Stimulated activated CD4-positive, alpha-beta T cell treated with anti-CD3 and anti-CD28 coated beads, Interleukin-2, amount 100 ng/mL, for 4 hours (primary cell): ENCODE measurements around the gene PRKCA.

ENCODE experiments used
- DNase-seq: peaks from one replicate; pipeline ENCODE4 v3.0.0-alpha.2; 2020; ENCODE audit warnings: low read depth

PRKCA gene

DNA sequence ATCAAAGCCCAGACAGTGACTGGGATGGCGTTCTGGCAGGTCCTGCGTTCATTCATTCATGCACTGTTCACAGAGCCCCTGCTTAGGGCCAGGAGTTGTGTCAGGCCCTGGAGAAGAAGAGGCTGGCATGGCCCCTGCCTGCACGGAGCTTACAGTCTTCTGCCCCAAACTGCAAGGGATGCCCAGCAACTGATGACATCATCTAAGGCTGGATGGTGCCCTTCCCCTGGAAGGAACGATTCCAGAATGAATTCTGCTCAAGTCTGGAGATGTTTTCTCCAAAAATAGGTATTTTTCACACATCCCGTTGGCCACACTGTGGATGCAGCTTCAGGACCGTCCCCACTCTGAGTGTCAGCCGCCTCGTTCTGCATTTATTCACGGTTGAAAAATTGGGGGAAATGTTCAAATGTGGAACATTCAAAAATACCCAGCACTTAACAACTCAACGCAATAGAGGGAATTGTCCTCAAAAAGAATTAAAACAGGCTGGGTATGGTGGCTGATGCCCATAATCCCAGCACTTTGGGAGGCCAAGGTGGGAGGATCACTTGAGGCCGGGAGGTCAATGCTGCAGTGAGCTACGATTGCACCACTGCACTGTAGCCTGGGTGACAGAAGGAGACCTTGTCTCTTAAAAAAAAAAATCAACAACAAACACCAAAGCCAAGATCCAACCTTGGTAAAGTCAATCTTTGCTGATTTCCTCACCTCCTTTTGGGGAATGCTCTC is 508.7 kb downstream of the PRKCA start:
- no peak for DNase-seq

DNA sequence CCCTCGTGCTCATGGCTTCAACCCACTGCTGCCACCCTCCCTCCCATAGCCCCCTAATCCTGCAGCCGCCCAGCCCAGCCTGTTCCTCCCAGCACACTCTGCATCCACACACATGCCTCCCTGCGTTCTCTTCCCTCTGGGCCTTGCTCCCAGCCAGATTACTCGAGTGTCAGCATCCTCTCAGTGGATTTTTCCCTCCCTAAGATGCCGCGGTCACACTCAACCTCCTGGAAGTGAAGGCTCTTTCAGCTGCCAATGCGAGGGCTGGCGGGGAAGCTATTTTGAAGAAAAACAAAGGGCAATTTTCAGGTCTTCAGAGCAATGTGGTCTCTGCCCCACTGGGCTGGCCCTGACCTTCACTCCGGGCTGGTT is 509.3 kb downstream of the PRKCA start:
- no peak for DNase-seq

GRCh38 chr17:66812571-66812970 is 510.2 kb downstream of the PRKCA start:
- no peak for DNase-seq

DNA sequence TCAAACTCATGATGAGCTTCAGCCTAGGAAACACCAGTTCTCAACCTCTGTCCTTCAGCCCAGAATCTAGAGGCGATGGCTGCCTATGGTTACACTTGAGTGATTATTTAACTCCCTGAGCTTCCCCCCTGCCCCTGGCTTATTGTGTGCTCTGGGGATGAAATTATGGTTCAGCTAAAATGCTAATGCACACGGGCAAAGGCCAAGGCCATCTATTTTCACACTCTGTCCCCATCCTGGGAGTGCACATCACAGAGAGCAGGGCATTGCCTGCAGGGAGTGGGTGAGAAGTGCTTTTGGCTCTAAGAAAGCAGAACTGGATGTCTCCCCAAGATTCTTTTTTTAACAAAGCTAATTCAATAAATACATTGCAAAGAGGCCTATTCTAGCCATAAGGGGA is 510.9 kb downstream of the PRKCA start:
- no peak for DNase-seq

GRCh38 chr17:66814026-66814425 is 511.6 kb downstream of the PRKCA start:
- no peak for DNase-seq

- DNase-seq: no peak
Measured at GRCh38 chr17:66814570-66814969, 512.2 kb downstream of the PRKCA start.

- DNase-seq: no peak
Measured at GRCh38 chr17:66817750-66818149, 515.3 kb downstream of the PRKCA start.

GRCh38 chr17:66819466-66819865 is 517.1 kb downstream of the PRKCA start:
- DNase-seq: no peak

DNA sequence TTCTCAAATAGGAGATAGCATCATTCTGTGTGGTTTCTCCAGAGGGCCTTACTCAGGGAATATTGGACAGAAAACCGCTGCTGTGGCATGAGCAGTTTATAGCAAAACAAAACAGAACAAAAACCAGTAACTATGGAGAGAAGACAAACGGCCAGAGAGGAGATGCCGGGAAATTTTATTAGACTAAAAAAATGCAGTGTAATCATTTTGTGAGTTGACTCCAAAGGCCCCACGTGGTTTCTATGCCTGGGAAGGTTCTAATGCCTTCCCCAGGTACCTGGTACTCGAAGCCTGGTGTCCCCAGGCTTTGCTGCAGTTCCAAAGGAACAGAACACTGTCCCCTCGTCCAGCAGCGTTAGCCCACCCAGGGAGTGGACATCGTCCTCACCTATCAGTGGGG is 519.6 kb downstream of the PRKCA start:
- DNase-seq: no peak

- DNase-seq: no peak
Measured at GRCh38 chr17:66826856-66827255, 524.4 kb downstream of the PRKCA start.

DNA sequence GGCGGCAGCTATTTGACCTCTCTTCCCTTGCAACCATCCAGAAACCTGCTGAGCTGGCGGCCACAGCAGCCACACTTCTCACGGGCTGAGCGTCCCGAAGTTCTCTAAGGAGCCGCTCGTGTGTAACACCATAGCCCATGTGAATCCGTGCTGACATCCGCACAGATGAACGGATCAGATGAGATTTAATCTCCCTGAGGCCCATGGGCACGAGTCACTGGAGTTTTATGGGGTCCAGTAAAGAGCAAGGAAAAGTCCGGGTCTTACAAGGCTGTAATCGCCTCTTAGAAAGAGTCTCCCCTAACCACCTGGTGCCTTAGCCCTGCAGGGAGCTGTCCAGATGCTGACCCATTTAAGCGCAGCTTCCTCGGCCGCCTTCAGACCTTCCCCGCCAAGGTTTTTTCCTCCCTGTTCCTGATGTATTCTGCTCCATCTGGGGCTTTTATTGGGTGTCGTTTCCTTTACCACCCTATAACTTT is 527.0 kb downstream of the PRKCA start:
- no peak for DNase-seq

DNA sequence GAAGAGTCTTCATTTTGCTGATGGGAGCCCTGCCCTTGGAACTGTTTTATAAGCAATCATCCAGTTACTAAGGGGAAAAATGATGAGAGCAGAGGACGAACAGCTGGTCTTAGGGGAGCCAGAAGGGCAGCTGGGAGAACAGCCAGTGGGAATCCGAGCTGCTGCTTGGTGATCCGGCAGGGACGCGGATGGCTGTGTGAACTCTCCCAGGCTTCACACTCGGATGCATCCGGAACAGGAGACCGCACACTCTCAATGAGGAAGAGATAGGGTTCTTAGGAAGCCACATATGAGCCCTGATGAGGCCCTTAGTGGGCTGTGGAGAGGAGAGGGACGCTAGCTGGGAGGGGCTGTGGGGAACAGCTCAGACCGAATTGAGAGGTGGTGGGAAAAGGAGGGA is 527.5 kb downstream of the PRKCA start:
- no peak for DNase-seq

GRCh38 chr17:66830451-66830850 is 528.0 kb downstream of the PRKCA start:
- DNase-seq: no peak

GRCh38 chr17:66831383-66832210 is 529.2 kb downstream of the PRKCA start:
- DNase-seq: no peak

DNA sequence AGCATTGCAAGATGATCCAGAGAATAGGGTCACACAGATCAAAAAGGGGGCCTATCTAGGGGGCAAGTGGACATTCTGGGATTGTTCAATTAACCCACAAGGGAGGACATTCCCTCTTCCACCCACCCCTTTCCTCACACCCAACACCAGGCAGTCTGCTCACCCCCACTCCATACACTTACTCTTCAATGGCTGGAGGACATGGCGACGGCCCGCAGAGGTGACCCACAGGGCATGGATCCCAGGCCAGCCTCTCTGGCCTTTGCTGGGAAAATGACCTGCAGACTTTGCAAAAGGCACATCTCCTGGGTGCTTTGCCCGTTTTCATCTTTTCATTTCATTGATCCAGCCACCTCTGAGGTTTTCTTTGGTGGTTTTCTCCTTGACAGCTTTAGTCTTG is 530.8 kb downstream of the PRKCA start:
- DNase-seq: no peak

DNA sequence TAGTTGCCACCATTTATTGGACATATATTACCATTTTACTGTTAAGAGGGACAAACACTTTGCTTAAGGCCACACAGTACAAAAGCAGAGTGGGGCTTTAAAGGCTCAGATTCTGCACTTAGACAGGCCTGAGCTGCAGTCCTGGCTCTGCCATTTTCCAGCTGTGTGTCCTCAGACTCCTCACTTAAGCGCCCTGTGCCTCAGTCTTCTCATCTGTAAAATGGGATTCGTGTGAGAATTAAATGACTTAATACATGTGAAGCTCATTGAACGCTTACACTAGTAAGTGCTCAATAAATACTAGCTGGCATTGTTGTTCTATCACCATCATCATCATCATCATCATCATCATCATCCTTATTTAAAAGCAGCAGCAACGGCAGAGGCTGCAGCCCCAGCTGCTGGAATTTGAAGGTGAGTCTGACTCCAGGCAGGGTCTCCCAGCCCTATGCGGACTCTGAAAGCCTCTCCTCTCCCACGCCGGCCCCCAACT is 532.1 kb downstream of the PRKCA start:
- no peak for DNase-seq

GRCh38 chr17:66834919-66835454 is 532.6 kb downstream of the PRKCA start, which contains the start of gene CACNG5:
Gene CACNG5, plus strand, starts transcription at chr17:66835117. Its CDS starts 42,216 bp downstream, at chr17:66877333.
- DNase-seq: no peak

- DNase-seq: no peak
Measured at GRCh38 chr17:66835476-66835875, 533.1 kb downstream of the PRKCA start.

DNA sequence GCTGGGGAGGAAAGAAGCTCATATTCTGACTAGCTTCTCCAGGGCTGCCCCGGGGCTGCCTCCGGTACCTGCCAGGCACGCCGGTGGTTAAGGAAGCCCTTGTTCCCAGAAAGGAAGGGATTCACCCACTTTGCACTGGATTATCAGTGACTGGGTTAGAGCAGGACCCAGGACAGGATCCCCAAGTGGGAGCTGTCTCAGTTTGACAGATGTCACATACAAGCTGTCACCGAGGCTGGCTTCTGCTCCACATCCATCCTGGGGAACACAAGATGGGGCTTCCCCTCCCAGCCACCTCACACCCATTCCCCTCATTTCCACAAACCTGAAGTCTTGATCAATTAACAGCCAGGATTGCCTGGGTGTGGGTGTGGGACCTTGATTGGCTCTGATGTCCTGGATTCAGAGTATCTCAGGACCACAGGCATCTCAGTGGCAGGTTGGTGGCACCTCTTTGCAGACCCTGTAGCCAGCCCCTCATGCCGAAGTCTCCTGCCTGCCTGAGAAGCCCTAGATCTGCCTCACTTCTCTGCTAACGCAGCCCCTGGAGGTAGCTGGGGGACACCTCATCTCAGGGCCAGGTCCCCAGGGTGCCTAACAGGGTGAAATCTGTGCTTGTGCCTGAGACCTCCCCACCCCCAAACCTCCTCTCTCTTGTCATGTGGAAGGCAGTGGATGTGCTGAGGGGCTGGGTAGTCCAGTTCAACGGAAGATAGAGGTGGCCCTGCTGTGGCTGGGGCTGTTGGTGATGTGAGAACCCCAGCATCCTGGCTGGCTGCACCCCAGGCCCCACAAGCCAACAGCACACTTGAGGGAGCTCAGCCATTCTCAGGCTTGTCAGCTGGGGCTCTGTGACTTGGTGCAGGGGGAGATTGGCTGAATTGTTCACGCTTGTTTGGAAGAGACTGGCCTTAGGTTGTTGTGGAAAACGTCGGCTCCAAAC is 533.9 kb downstream of the PRKCA start:
- DNase-seq: no peak

DNA sequence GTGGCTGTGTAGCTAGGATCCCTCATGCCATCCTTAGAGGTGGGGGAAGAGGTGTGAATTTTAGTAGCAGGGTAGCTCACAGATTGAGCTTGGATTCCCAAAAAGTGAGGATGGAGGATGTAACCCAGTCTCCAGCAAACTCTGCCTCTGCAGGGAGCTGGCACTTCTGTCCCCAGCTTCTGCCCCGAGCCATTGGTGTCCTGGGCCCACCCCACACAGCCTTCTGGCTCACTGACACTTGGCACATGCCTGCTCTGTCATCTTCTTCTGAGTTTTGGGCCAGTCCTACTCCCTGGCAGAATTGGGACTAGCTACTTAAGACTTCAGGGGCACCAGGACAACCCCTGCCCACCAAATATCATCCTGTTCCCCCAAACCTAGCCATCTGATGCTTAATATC is 534.8 kb downstream of the PRKCA start:
- DNase-seq: no peak

GRCh38 chr17:66837885-66838665 is 535.7 kb downstream of the PRKCA start:
- no peak for DNase-seq
